PC-3 (cell line): Measurements from ENCODE around the gene DUXB. TPM values are rescaled to one million over a fixed set of nuclear protein-coding genes. Genes with fewer than 3 reads are reported as not detected.
A peak's percentile ranks its signal among the peaks of the same experiment; 100 is the strongest.

ENCODE experiments used
- ATAC-seq: fragments of 200-7000 bp; cut with Tn5 transposase; 2 replicates; pipeline ENCODE4 v1.9.1; 2020; ENCODE audit warnings: mild to moderate bottlenecking, moderate library complexity
- BruUV-seq: library from RNA; stranded (reverse); fragments of 400-500 nt; replicated peaks from 2 replicates; lab custom pipeline; 2021; lab: Mats Ljungman, UMichigan
- CTCF ChIA-PET: fragments of 300-600 bp; sonication (Branson Sonifier 250); formaldehyde crosslinking; loops from one replicate; lab custom pipeline; 2022; ENCODE audit warnings: antibody characterized with exemption; lab: Charles Lee
- POLR2A ChIA-PET: fragments of 300-600 bp; sonication (Branson Sonifier 250); formaldehyde crosslinking; loops from one replicate; lab custom pipeline; 2022; ENCODE audit warnings: antibody characterized with exemption; ENCODE audit not compliant: unreplicated experiment; lab: Charles Lee
- DNase-seq: peaks from one replicate; pipeline ENCODE4 v3.0.0-alpha.2; 2015
- H2AFZ ChIP-seq: fragments of 300-600 bp; sonication (generic); 2 replicates; pipeline ENCODE4 v1.6.0; 2016; ENCODE audit warnings: antibody characterized with exemption, low read length
- H3F3A ChIP-seq: fragments of 300-600 bp; sonication (generic); one replicate; pipeline ENCODE4 v1.6.0; 2017; ENCODE audit warnings: antibody characterized with exemption, low read length, control low read depth, mild to moderate bottlenecking; ENCODE audit not compliant: unreplicated experiment
- H3K27ac ChIP-seq: fragments of 300-600 bp; sonication (generic); 2 replicates; pipeline ENCODE4 v1.5.1; 2016; ENCODE audit warnings: mild to moderate bottlenecking, low read length
- H3K27me3 ChIP-seq: fragments of 300-600 bp; sonication (generic); 2 replicates; pipeline ENCODE4 v1.6.1; 2016; ENCODE audit warnings: low read length, mixed read lengths
- H3K36me3 ChIP-seq: fragments of 300-600 bp; sonication (generic); 2 replicates; pipeline ENCODE4 v1.6.1; 2016; ENCODE audit warnings: low read depth, mixed run types, low read length, mixed read lengths
- H3K4me1 ChIP-seq: fragments of 300-600 bp; sonication (generic); 2 replicates; pipeline ENCODE4 v1.5.1; 2016; ENCODE audit warnings: low read length; ENCODE audit not compliant: insufficient read depth
- H3K4me2 ChIP-seq: fragments of 300-600 bp; sonication (generic); 2 replicates; pipeline ENCODE4 v1.6.0; 2016; ENCODE audit warnings: low read length
- H3K4me3 ChIP-seq: fragments of 300-600 bp; sonication (generic); 2 replicates; pipeline ENCODE4 v1.5.1; 2016; ENCODE audit warnings: mild to moderate bottlenecking, low read length, mixed read lengths
- H3K79me2 ChIP-seq: fragments of 300-600 bp; sonication (generic); 2 replicates; pipeline ENCODE4 v1.6.1; 2017; ENCODE audit warnings: low read length, mixed read lengths
- H3K9ac ChIP-seq: fragments of 300-600 bp; sonication (generic); 2 replicates; pipeline ENCODE4 v1.6.0; 2016; ENCODE audit warnings: mild to moderate bottlenecking, low read length
- H3K9me2 ChIP-seq: fragments of 300-600 bp; sonication (generic); replicated peaks from 2 replicates; pipeline ENCODE4 v1.6.1; 2016; ENCODE audit warnings: mixed run types, low read length, mixed read lengths
- H3K9me3 ChIP-seq: fragments of 300-600 bp; sonication (generic); 2 replicates; pipeline ENCODE4 v1.6.1; 2016; ENCODE audit warnings: low read length, mixed read lengths
- H4K20me1 ChIP-seq: fragments of 300-600 bp; sonication (generic); 2 replicates; pipeline ENCODE4 v1.6.1; 2016; ENCODE audit warnings: low read length, mixed read lengths
- EZH2 ChIP-seq: fragments of 300-600 bp; sonication (generic); IDR thresholded peaks from one replicate; pipeline ENCODE4 v1.6.1; 2017; ENCODE audit warnings: antibody characterized with exemption, mild to moderate bottlenecking, low read length; ENCODE audit not compliant: unreplicated experiment
- EZH2phosphoT487 ChIP-seq: fragments of 300-600 bp; sonication (generic); IDR thresholded peaks from 2 replicates; pipeline ENCODE4 v1.6.1; 2018; ENCODE audit warnings: mild to moderate bottlenecking, antibody characterized with exemption, low read length, borderline replicate concordance
- intact Hi-C: fragments of 100-400 bp; cut with micrococcal nuclease; formaldehyde crosslinking; loops from 2 replicates; pipeline ENCODE4 v1.9.0; 2023
- total RNA-seq: library from RNA; depleted of rRNA; stranded (reverse); fragments of >200 nt; gene quantifications from 2 replicates; pipeline ENCODE4 v1.2.3, GENCODE V29; 2014
- TF ChIP-seq, protein P1 (sequence below): fragments of 300-600 bp; sonication (generic); conservative IDR thresholded peaks from 2 replicates; pipeline ENCODE4 v1.5.1; 2017; ENCODE audit warnings: antibody characterized with exemption, low read depth, mild to moderate bottlenecking, low read length

Gene DUXB
- total RNA-seq, 1 experiment from 2014 or later = not detected

DNA sequence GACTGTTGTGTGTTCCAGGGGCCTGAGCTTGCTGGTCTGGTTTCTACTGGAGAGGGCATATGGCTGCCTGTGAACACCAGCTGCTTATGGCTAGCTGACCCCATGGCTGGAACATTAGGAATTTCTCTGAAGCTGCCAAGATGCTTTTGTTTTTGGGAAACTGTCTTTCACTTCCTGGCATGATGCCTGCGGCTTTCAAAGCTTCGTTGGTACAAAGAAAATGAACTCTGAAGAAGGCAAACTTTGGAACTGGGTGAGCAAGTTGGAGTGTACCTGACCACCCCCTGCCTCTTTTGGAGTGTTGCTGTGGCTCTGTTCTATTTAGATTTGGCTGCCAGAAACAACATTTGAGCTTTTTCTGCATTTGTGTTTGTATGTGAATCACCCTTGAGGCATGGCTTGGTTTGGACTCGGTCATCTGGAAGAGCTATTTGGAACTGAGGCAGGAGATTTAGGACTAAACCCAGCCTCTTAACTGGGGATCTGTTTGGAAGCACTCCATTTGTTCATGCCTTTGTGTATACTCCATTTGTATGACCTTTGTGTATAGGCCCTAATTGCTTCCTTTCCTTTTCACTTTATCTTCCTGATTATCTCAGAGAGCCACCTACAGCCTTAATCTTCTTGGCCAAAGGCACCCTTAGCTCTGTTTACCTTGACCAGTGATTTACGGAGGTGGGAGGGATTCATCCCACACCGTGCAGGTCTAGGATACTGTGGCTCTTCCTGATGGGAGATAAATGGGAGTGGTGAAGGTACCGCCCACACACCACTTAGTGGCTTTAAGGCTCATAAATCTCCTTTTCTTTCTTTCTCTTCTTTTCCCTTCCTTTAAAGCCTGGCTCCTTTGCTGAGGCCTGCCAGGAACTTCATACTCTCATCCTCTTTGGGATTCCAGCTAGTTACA is 32.3 kb upstream of the DUXB start:
- no peak overlapping the region for H3K4me2 ChIP-seq
- no TSS peak for BruUV-seq
- DNase-seq (peak; percentile 3), ATAC-seq (no peak)
- no peak overlapping the region for H3K4me3 ChIP-seq
- ChIA-PET CTCF (no interaction called here), POLR2A (no interaction called here)
- intact Hi-C loops = no loop called here
- TF ChIP-seq EZH2phosphoT487 = no peak
- TF ChIP-seq, protein P1, sequence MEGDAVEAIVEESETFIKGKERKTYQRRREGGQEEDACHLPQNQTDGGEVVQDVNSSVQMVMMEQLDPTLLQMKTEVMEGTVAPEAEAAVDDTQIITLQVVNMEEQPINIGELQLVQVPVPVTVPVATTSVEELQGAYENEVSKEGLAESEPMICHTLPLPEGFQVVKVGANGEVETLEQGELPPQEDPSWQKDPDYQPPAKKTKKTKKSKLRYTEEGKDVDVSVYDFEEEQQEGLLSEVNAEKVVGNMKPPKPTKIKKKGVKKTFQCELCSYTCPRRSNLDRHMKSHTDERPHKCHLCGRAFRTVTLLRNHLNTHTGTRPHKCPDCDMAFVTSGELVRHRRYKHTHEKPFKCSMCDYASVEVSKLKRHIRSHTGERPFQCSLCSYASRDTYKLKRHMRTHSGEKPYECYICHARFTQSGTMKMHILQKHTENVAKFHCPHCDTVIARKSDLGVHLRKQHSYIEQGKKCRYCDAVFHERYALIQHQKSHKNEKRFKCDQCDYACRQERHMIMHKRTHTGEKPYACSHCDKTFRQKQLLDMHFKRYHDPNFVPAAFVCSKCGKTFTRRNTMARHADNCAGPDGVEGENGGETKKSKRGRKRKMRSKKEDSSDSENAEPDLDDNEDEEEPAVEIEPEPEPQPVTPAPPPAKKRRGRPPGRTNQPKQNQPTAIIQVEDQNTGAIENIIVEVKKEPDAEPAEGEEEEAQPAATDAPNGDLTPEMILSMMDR = no peak
- TF ChIP-seq EZH2 = no peak
- H3K9ac ChIP-seq = no peak overlapping the region
- H3K4me1 ChIP-seq = no peaks in the 10 kb centered on the region
- no peaks in the 10 kb centered on the region for H3K9me2 ChIP-seq
- no peak overlapping the region for H3K27ac ChIP-seq
- no peaks in the 10 kb centered on the region for H3K9me3 ChIP-seq
- no peaks in the 10 kb centered on the region for H3K79me2 ChIP-seq
- H4K20me1 ChIP-seq = no peaks in the 10 kb centered on the region
- H3K27me3 ChIP-seq = no peaks in the 10 kb centered on the region
- no peaks in the 10 kb centered on the region for H3K36me3 ChIP-seq
- no peak overlapping the region for H2AFZ ChIP-seq
- no peaks in the 10 kb centered on the region for H3F3A ChIP-seq

DNA sequence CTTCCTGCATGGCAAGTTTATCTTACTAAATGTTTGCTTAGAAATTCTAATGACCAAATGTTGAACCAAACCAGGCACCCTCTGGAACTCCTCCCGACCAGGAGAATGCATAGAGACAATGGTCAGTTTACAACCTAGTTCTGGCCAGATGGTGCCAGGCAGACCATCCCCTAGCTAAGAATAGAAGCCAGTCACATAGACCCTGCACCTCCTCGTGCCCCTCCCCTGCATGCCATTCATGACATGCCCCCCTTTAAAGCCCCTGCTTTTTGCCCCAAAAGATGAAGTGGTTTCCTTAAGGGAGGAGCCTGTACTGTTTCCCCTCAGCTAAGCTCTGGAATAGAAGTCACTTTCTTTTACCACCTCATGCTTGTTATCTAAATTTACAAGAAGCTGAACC is 31.6 kb upstream of the DUXB start:
- H3K4me1 ChIP-seq = no peaks in the 10 kb centered on the region

More for the DNA sequence above, 31.6 kb upstream of the DUXB start:
- H3K9me2 ChIP-seq = no peaks in the 10 kb centered on the region
- H3K9ac ChIP-seq = no peak overlapping the region
- ChIA-PET CTCF (no interaction called here), POLR2A (no interaction called here)
- no peak overlapping the region for H3K4me2 ChIP-seq
- H2AFZ ChIP-seq = no peak overlapping the region
- ATAC-seq (no peak), DNase-seq (no peak)
- TF ChIP-seq EZH2phosphoT487 (no peak), EZH2 (no peak)
- TF ChIP-seq, protein P1 = no peak
- no peaks in the 10 kb centered on the region for H4K20me1 ChIP-seq
- H3F3A ChIP-seq = no peaks in the 10 kb centered on the region
- no peaks in the 10 kb centered on the region for H3K79me2 ChIP-seq
- no peak overlapping the region for H3K27ac ChIP-seq
- no TSS peak for BruUV-seq
- no peaks in the 10 kb centered on the region for H3K27me3 ChIP-seq
- intact Hi-C loops = no loop called here
- H3K4me3 ChIP-seq = no peak overlapping the region
- no peaks in the 10 kb centered on the region for H3K36me3 ChIP-seq
- no peaks in the 10 kb centered on the region for H3K9me3 ChIP-seq
